Esophagus squamous epithelium (tissue), 5 donors: ENCODE results near the gene SNX1. TPM values are rescaled to one million over a fixed set of nuclear protein-coding genes. Genes with fewer than 3 reads are reported as not detected.

Experiments used
- DNase-seq: peaks from one replicate; lab custom pipeline; 2025; lab: John Stamatoyannopoulos, UW
- H3K27ac ChIP-seq, 4 donors: fragments of 200-600 bp; sonication (generic); one replicate each; pipeline ENCODE4 v1.5.1; 2016 to 2019; ENCODE audit warnings: mild to moderate bottlenecking in 1 of 4
- H3K27me3 ChIP-seq, 4 donors: fragments of 200-600 bp; sonication (generic); 1 replicate in 3 of 4; 2 replicates in 1 of 4; pipeline versions ENCODE4 v1.5.1 to v1.6.0; 2017 to 2021; ENCODE audit warnings: antibody characterized with exemption in 1 of 4
- H3K36me3 ChIP-seq, 3 donors: fragments of 200-600 bp; sonication (generic); one replicate each; pipeline ENCODE4 v1.5.1; 2016 to 2019
- H3K4me1 ChIP-seq, 3 donors: fragments of 200-600 bp; sonication (generic); one replicate each; pipeline ENCODE4 v1.5.1; 2017 to 2019
- H3K4me3 ChIP-seq, 4 donors: fragments of 200-600 bp; sonication (generic); 1 replicate in 3 of 4; 2 replicates in 1 of 4; pipeline ENCODE4 v1.5.1; 2016 to 2019; ENCODE audit warnings: mild to moderate bottlenecking in 2 of 4, moderate library complexity in 1 of 4
- H3K9me3 ChIP-seq, 3 donors: fragments of 200-600 bp; sonication (generic); one replicate each; pipeline ENCODE4 v1.5.1; 2016 to 2019
- CTCF ChIP-seq, 6 experiments: fragments of 450-650 bp in 4 of 6; fragments of 200-600 bp in 2 of 6; sonication (generic) in 2 of 6; IDR thresholded peaks; one replicate each; pipeline ENCODE4 v1.5.1; 2016 to 2019; ENCODE audit warnings: antibody characterized with exemption in 6 of 6, mild to moderate bottlenecking in 4 of 6, moderate library complexity in 4 of 6
- POLR2A ChIP-seq, 4 donors: fragments of 450-650 bp; IDR thresholded peaks; one replicate each; pipeline ENCODE4 v1.6.1; 2017; ENCODE audit warnings: antibody characterized with exemption in 4 of 4, mild to moderate bottlenecking in 4 of 4, moderate library complexity in 3 of 4
- whole genome bisulfite sequencing, 2 donors: methylation state at CpG; one replicate each; pipeline ENCODE4 v1.1.5; 2018; 5-methylcytosine and 5-hydroxymethylcytosine counted together
- intact Hi-C: fragments of 100-400 bp; cut with DNase I; formaldehyde crosslinking; loops from one replicate; pipeline ENCODE4 v1.15.0; 2022
- total RNA-seq, 4 donors: library from RNA; depleted of rRNA; stranded (reverse); fragments of >200 nt; gene quantifications; one replicate each; pipeline ENCODE4 v1.1.0, GENCODE V29; 2016
- donor health status: DM: yes; HTN: yes; CAD: no.

Gene SNX1
- total RNA-seq, 4 donors from 2014 or later = 39.9 to 71.1 (median 52.0) TPM

GRCh38 chr15:64096668-64097384 is 1.0 kb downstream of the SNX1 start:
- Histone ChIP-seq H3K27ac (peak overlapping the region; percentile 83 to 97 (median 91)), H3K27me3 (no peaks in the 10 kb centered on the region), H3K4me1 (peaks cover 20 to 88% (median 66%) of the 10 kb centered on the region in 3 donors), H3K9me3 (no peaks in the 10 kb centered on the region), H3K4me3 (peak overlapping the region; percentile 65 to 99 (median 85)), H3K36me3 (peaks cover 0 to 4% (median 0%) of the 10 kb centered on the region in 3 donors)
- no peak for DNase-seq
- no peak for TF ChIP-seq POLR2A (IDR thresholded peaks at IDR 0.05)
- peak in 2 of 6 experiments; percentile 5 to 21 for TF ChIP-seq CTCF (IDR thresholded peaks at IDR 0.05)
- intact Hi-C loops = no loop called here
- WGBS, 2 donors = 1 to 5% methylated on average over 13 to 15 of the region's 16 CpGs

- intact Hi-C loops = no loop called here
- no peak for DNase-seq
- no peak overlapping the region for H3K4me3 ChIP-seq
- H3K4me1 ChIP-seq = peaks cover 10 to 70% (median 50%) of the 10 kb centered on the region in 3 donors
- H3K27ac ChIP-seq = peak overlapping the region in 1 of 4 donors; percentile 23
- H3K27me3 ChIP-seq = no peaks in the 10 kb centered on the region
- H3K9me3 ChIP-seq = no peaks in the 10 kb centered on the region
- 68 to 74% methylated on average over 2 of the region's 2 CpGs for WGBS, 2 donors
- no peak for TF ChIP-seq POLR2A (IDR thresholded peaks at IDR 0.05)
- TF ChIP-seq CTCF (IDR thresholded peaks at IDR 0.05) = no peak
- H3K36me3 ChIP-seq = peaks cover 0 to 4% (median 0%) of the 10 kb centered on the region in 3 donors
Observed at GRCh38 chr15:64099379-64099778, 3.6 kb downstream of the SNX1 start.

GRCh38 chr15:64100958-64101357 is 5.2 kb downstream of the SNX1 start:
- no peak for DNase-seq
- Histone ChIP-seq H3K27ac (peak overlapping the region in 1 of 4 donors; percentile 29), H3K36me3 (peaks cover 0 to 4% (median 0%) of the 10 kb centered on the region in 3 donors), H3K27me3 (no peaks in the 10 kb centered on the region), H3K4me3 (no peak overlapping the region), H3K9me3 (no peaks in the 10 kb centered on the region), H3K4me1 (peaks cover 16 to 72% (median 47%) of the 10 kb centered on the region in 3 donors)
- intact Hi-C loops = loop anchor here (10.0 kb wide), 1 partner anchor 54 kb away; the partner anchor contains the start of gene SNX22
- TF ChIP-seq CTCF (IDR thresholded peaks at IDR 0.05) = no peak
- TF ChIP-seq POLR2A (IDR thresholded peaks at IDR 0.05) = no peak
- WGBS, 2 donors = 87 to 93% methylated on average over 2 of the region's 2 CpGs

- no peaks in the 10 kb centered on the region for H3K9me3 ChIP-seq
- DNase-seq = no peak
- H3K4me1 ChIP-seq = peaks cover 9 to 72% (median 40%) of the 10 kb centered on the region in 3 donors
- intact Hi-C loops = loop anchor here (10.0 kb wide), 1 partner anchor 52 kb away; the partner anchor contains the start of gene SNX22
- peaks cover 0 to 4% (median 0%) of the 10 kb centered on the region in 3 donors for H3K36me3 ChIP-seq
- TF ChIP-seq CTCF (IDR thresholded peaks at IDR 0.05) (no peak), POLR2A (IDR thresholded peaks at IDR 0.05) (no peak)
- no peak overlapping the region for H3K27ac ChIP-seq
- no peaks in the 10 kb centered on the region for H3K27me3 ChIP-seq
- WGBS, 2 donors = 89 to 91% methylated on average over 2 of the region's 2 CpGs
- no peak overlapping the region for H3K4me3 ChIP-seq
Observed at GRCh38 chr15:64102497-64102896, 6.7 kb downstream of the SNX1 start.

GRCh38 chr15:64105113-64105704 is 9.4 kb downstream of the SNX1 start:
- 40 to 60% methylated on average over 5 to 9 of the region's 9 CpGs for WGBS, 2 donors
- Histone ChIP-seq H3K4me1 (peaks cover 7 to 54% (median 13%) of the 10 kb centered on the region in 3 donors), H3K36me3 (no peaks in the 10 kb centered on the region), H3K4me3 (no peak overlapping the region), H3K27ac (peak overlapping the region in 3 of 4 donors; percentile 30 to 45 (median 38)), H3K9me3 (no peaks in the 10 kb centered on the region), H3K27me3 (no peaks in the 10 kb centered on the region)
- TF ChIP-seq CTCF (IDR thresholded peaks at IDR 0.05) (no peak), POLR2A (IDR thresholded peaks at IDR 0.05) (no peak)
- DNase-seq = no peak
- intact Hi-C loops = loop anchor here (10.0 kb wide), 1 partner anchor 50 kb away; the partner anchor contains the start of gene SNX22
